HepG2 (cell line): ENCODE data around the gene CENPP. TPM values are rescaled to one million over a fixed set of nuclear protein-coding genes. Genes with fewer than 3 reads are reported as not detected.

Experiments used
- ATAC-seq: fragments of 200-7000 bp; cut with Tn5 transposase; 3 replicates; pipeline ENCODE4 v1.9.1; 2020; ENCODE audit warnings: mild to moderate bottlenecking, moderate library complexity
- BruUV-seq: library from RNA; stranded (reverse); fragments of 400-500 nt; replicated peaks from 2 replicates; lab custom pipeline; 2021; lab: Mats Ljungman, UMichigan
- CTCF ChIA-PET: fragments of 300-600 bp; formaldehyde crosslinking; extraction: SDS; loops from one replicate; lab custom pipeline; 2021; ENCODE audit warnings: low total read pairs, inconsistent platforms, low intra/inter-chr PET ratio; lab: Yijun Ruan, JAX
- POLR2A ChIA-PET: fragments of 350-600 bp; sonication (Branson Sonifier 250); formaldehyde crosslinking; loops from one replicate; lab custom pipeline; 2020; ENCODE audit warnings: antibody characterized with exemption, inconsistent platforms; lab: Yijun Ruan, JAX
- DNase-seq: peaks from one replicate; pipeline ENCODE4 v3.0.0-alpha.2; 2015; ENCODE audit warnings: low spot score
- FAIRE-seq: peaks from 3 replicates; lab custom pipeline; 2011; peaks lifted over from hg19 to GRCh38; lab: Jason Lieb, UNC
- H2AFZ ChIP-seq: one replicate; pipeline ENCODE4 v1.6.1; 2011; ENCODE audit warnings: low read length, inconsistent platforms
- H3K27ac ChIP-seq: fragments of 300-600 bp; 3 replicates; pipeline ENCODE4 v1.8.0; 2011; ENCODE audit warnings: mixed run types, mild to moderate bottlenecking, mixed read lengths, low read length, inconsistent platforms; ENCODE audit not compliant: insufficient read depth; ENCODE audit errors: extremely low read length
- H3K27me3 ChIP-seq, 2 experiments: fragments of 200-600 bp in 1 of 2; 2 replicates in 1 of 2; 3 replicates in 1 of 2; pipeline versions ENCODE4 v1.6.0 to v1.8.0; 2011; ENCODE audit warnings: low read length in 2 of 2, mild to moderate bottlenecking in 2 of 2, moderate library complexity in 2 of 2, inconsistent platforms in 1 of 2; ENCODE audit not compliant: insufficient read depth in 2 of 2, control insufficient read depth in 1 of 2
- H3K36me3 ChIP-seq, 2 experiments: fragments of 200-600 bp in 1 of 2; replicated peaks in 1 of 2; 2 replicates in 1 of 2; 3 replicates in 1 of 2; pipeline versions ENCODE4 v1.5.1 to v1.8.0; 2011; ENCODE audit warnings: low read length in 2 of 2, inconsistent platforms in 1 of 2; ENCODE audit not compliant: insufficient read depth in 2 of 2, control insufficient read depth in 1 of 2
- H3K4me1 ChIP-seq: 2 replicates; pipeline ENCODE4 v1.5.1; 2012; ENCODE audit warnings: low read length, inconsistent platforms; ENCODE audit not compliant: insufficient read depth
- H3K4me2 ChIP-seq: 2 replicates; pipeline ENCODE4 v1.6.0; 2011; ENCODE audit warnings: low read depth, low read length, inconsistent platforms
- H3K4me3 ChIP-seq, 3 experiments: fragments of 200-600 bp in 1 of 3; sonication (generic), shearing (Covaris generic) in 1 of 3; replicated peaks in 1 of 3; 2 replicates each; pipeline ENCODE4 v1.5.1; 2011 to 2016; ENCODE audit warnings: low read length in 3 of 3, inconsistent platforms in 2 of 3, low read depth in 2 of 3, mild to moderate bottlenecking in 2 of 3, control low read depth in 1 of 3, mixed read lengths in 1 of 3; ENCODE audit not compliant: insufficient read depth in 1 of 3
- H3K79me2 ChIP-seq: one replicate; pipeline ENCODE4 v1.6.1; 2011; ENCODE audit warnings: low read length, inconsistent platforms; ENCODE audit not compliant: insufficient read depth
- H3K9ac ChIP-seq: 2 replicates; pipeline ENCODE4 v1.6.0; 2011; ENCODE audit warnings: mild to moderate bottlenecking, low read depth, low read length, inconsistent platforms; ENCODE audit not compliant: insufficient read depth
- H3K9me3 ChIP-seq: 2 replicates; pipeline ENCODE4 v1.5.1; 2012; ENCODE audit warnings: mild to moderate bottlenecking, low read length
- H4K20me1 ChIP-seq: 2 replicates; pipeline ENCODE4 v1.6.0; 2011; ENCODE audit warnings: inconsistent platforms, mild to moderate bottlenecking, low read length, moderate library complexity; ENCODE audit not compliant: insufficient read depth
- ARNT2 ChIP-seq: sonication (generic); formaldehyde crosslinking; IDR thresholded peaks from 2 replicates; pipeline ENCODE4 v1.8.0; 2022; ENCODE audit warnings: mild to moderate bottlenecking, low read depth, missing genetic modification reagents, moderate library complexity
- NCOA2 ChIP-seq: sonication (generic); formaldehyde crosslinking; IDR thresholded peaks from 2 replicates; pipeline ENCODE4 v1.8.0; 2022; ENCODE audit warnings: inconsistent platforms
- RFX5 ChIP-seq: IDR thresholded peaks from 2 replicates; pipeline ENCODE4 v1.6.1; 2011; ENCODE audit warnings: low read depth, low read length, improper control_type of control experiment
- SAP130 ChIP-seq: IDR thresholded peaks from 2 replicates; pipeline ENCODE4 v1.6.1; 2016; ENCODE audit warnings: low read depth
- SYNCRIP ChIP-seq: fragments of 200-400 bp; formaldehyde crosslinking; IDR thresholded peaks from 2 replicates; pipeline ENCODE4 v1.6.1; 2018; ENCODE audit warnings: mild to moderate bottlenecking, low read depth, low read length; ENCODE audit not compliant: insufficient read depth
- THYN1 ChIP-seq: sonication (generic); formaldehyde crosslinking; IDR thresholded peaks from 2 replicates; pipeline ENCODE4 v1.8.1; 2023; ENCODE audit warnings: low read depth, mild to moderate bottlenecking, moderate library complexity, missing genetic modification reagents, borderline replicate concordance
- ZBTB21 ChIP-seq: sonication (generic); formaldehyde crosslinking; IDR thresholded peaks from 2 replicates; pipeline ENCODE4 v1.4.0; 2020; ENCODE audit warnings: missing genetic modification reagents
- ZC3H4 ChIP-seq: sonication (generic); formaldehyde crosslinking; IDR thresholded peaks from 2 replicates; pipeline ENCODE4 v1.4.0; 2020; ENCODE audit warnings: missing genetic modification reagents, borderline replicate concordance
- ZNF678 ChIP-seq: sonication (generic); formaldehyde crosslinking; IDR thresholded peaks from 2 replicates; pipeline ENCODE4 v1.4.0; 2020; ENCODE audit warnings: mild to moderate bottlenecking, missing genetic modification reagents
- WGBS: methylation state at CpG from one replicate; pipeline ENCODE4 v1.1.6; 2017; ENCODE audit warnings: low lambda C conversion rate; 5-methylcytosine and 5-hydroxymethylcytosine counted together
- in situ Hi-C: cut with HindIII; loops from 2 replicates; pipeline ENCODE4 v1.10.0; 2017; ENCODE audit warnings: low pct_unique_long_range_greater_than_20kb; ENCODE audit not compliant: extremely low pct_ligation_motif_present
- intact Hi-C: fragments of 100-400 bp; cut with micrococcal nuclease; formaldehyde crosslinking; loops from one replicate; pipeline ENCODE4 v1.10.0; 2022; ENCODE audit not compliant: unreplicated experiment
- polyA plus RNA-seq, 8 experiments: library from polyadenylated mRNA; depleted of rRNA in 3 of 8; stranded (reverse) in 7 of 8; unstranded in 1 of 8; fragments of >200 nt; fragmentation: Illumina TruSeq in 4 of 8; extraction: Trizol in 4 of 8; gene quantifications; 2 replicates each; pipeline versions ENCODE4 v1.2.1 to v1.2.3, GENCODE V29; 2011 to 2016; ENCODE audit warnings: low read depth in 4 of 8, missing spikeins in 1 of 8, mixed read lengths in 1 of 8; ENCODE audit not compliant: insufficient read depth in 1 of 8
- total RNA-seq, 5 experiments: library from RNA; depleted of rRNA; stranded (reverse); fragments of >200 nt; fragmentation: Illumina TruSeq; extraction: Trizol; gene quantifications; 2 replicates each; pipeline ENCODE4 v1.2.3, GENCODE V29; 2016; ENCODE audit warnings: low read depth in 1 of 5
- TF ChIP-seq, protein P1 (sequence below): sonication (generic); formaldehyde crosslinking; IDR thresholded peaks from 2 replicates; pipeline ENCODE4 v1.5.0; 2020; ENCODE audit warnings: mild to moderate bottlenecking, low read depth, missing genetic modification reagents, borderline replicate concordance
- TF ChIP-seq, protein P2 (sequence below): sonication (generic); formaldehyde crosslinking; IDR thresholded peaks from 2 replicates; pipeline ENCODE4 v1.4.0; 2020; ENCODE audit warnings: missing genetic modification reagents; ENCODE audit errors: not compliant biosample characterization

The CENPP gene
- total and polyA plus RNA-seq, 2 of the 13 experiments (the other 11 are each of a cell fraction or from before 2014, with no cell fraction given), result 2.0 to 11.4 TPM

DNA sequence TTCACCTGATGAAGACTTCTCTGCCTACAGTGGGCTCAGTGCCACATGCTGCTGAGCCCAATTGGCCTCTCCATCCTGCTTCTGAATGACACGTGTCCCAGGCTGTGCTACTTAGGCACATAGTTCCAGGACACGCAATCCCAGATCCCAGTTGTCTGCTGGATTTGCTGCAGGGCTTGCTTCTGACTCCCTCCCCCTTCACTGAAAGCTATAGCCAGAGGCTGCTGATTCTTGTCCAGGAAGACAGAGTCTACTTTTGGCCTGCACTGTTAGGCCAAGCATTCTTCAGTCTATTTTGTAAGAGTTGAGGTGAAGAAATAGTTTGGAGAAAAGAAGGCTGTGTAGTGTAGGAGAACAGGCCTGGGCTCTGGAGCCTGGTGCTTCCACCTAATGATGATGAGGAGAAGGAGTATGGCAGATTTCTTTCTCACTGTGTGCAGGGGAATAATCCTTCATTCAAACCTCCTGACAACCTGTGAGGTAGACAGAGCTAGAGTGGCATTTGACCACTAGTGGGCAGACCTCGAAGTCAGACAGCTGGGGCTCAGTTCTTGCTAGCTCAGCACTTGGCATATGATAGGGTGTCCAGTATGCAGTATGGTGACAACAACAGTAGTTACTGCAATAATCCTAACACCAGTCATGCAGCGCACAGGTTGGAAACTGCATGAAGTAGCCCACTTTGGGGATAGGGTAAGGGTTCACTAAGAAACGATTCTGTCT, 176.1 kb downstream of the CENPP start (continued):
- TF ChIP-seq THYN1 (CRISPR knock-in tag) (no peak), SYNCRIP (no peak), ZNF678 (CRISPR knock-in tag) (no peak), SAP130 (0 out of 2 replicates have a peak, but pooled peaks have one; percentile 18), RFX5 (0 out of 2 replicates have a peak, but pooled peaks have one; percentile 38), NCOA2 (no peak)
- TF ChIP-seq, protein P1, sequence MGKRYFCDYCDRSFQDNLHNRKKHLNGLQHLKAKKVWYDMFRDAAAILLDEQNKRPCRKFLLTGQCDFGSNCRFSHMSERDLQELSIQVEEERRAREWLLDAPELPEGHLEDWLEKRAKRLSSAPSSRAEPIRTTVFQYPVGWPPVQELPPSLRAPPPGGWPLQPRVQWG (CRISPR knock-in tag), result no peak

DNA sequence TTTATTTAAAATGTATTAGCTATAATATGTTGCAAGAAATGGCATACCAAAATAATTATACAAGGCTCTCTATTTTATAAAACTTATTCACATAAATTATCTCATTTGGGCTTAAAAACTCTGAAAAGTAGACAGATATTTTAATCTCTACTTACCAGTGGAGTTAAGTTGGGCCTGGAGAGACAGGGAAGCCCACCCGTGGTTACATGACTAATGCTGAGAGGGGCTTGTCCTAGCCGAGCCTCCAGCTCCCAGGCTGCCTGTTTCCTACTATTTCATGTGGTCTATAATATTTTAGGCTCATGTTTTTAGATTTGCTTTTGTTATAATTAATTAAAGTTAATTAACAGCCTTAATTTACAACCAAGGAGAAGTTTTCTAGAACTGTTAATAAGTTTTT, 177.4 kb downstream of the CENPP start:
- no peaks in the 10 kb centered on the region for H4K20me1 ChIP-seq
- no peaks in the 10 kb centered on the region for H3K36me3 ChIP-seq
- H3K9me3 ChIP-seq, result no peaks in the 10 kb centered on the region
- POLR2A ChIA-PET, result no interaction called here
- in situ Hi-C loops (loop anchor here (5.0 kb wide), 1 partner anchor 129 kb away; no protein-coding TSS in a partner anchor), intact Hi-C loops (no loop called here)
- no peaks in the 10 kb centered on the region for H3K4me1 ChIP-seq
- no peaks in the 10 kb centered on the region for H3K27me3 ChIP-seq
- no TSS peak for BruUV-seq
- WGBS, result 90% methylated on average over 2 of the region's 2 CpGs
- TF ChIP-seq ARNT2 (CRISPR knock-in tag), result no peak
- no peak for TF ChIP-seq ZC3H4 (CRISPR knock-in tag)
- TF ChIP-seq, protein P2, sequence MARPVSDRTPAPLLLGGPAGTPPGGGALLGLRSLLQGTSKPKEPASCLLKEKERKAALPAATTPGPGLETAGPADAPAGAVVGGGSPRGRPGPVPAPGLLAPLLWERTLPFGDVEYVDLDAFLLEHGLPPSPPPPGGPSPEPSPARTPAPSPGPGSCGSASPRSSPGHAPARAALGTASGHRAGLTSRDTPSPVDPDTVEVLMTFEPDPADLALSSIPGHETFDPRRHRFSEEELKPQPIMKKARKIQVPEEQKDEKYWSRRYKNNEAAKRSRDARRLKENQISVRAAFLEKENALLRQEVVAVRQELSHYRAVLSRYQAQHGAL, result no peak
- no peak for TF ChIP-seq ZBTB21
- no peak overlapping the region for H2AFZ ChIP-seq
- DNase-seq, result no peak
- no peak for ATAC-seq
- H3K79me2 ChIP-seq, result no peaks in the 10 kb centered on the region
- no peak overlapping the region for H3K4me2 ChIP-seq
- no peak overlapping the region for H3K27ac ChIP-seq
- H3K9ac ChIP-seq, result no peak overlapping the region
- CTCF ChIA-PET, result interaction anchor here (2.4 kb wide), 1 partner anchor 131 kb away, joined by 32 read pairs; no protein-coding TSS in a partner anchor
- no peak overlapping the region for H3K4me3 ChIP-seq
- FAIRE-seq, result no peak
